ENCODE results near the gene MAP3K19. TPM values are rescaled to one million over a fixed set of nuclear protein-coding genes. Genes with fewer than 3 reads are reported as not detected.
A peak's percentile ranks its signal among the peaks of the same experiment; 100 is the strongest.

The MAP3K19 gene
- total RNA-seq, 1 experiment from 2014 or later = not detected

DNA sequence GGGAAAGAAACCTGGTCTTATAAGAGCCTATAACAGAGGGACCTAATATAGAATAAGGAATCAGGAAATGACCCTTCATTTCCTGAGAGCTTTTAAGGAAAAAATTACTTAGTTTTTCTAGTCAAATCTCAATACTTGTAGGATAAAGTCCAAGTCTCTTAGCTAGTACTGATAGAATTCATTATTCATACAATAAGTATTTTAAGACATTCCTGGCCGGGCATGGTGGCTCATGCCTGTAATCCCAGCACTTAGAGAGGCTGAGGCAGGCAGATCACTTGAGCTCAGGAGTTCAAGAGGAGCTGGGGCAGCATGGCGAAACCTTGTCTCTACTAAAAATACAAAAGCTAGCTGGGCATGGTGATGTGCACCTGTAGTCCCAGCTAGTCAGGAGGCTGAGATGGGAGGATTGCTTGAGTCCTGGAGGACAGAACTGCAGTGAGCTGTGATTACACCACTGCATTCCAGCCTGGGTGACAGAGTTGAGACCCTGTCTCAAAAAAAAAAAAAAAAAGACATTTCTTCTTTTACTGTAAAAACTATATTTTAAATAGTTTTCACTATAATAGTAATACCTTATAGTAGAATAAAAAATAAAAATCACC lies 8.0 kb upstream of the MAP3K19 start:
- BruUV-seq (replicated peaks) = no TSS peak
- peak overlapping the region; percentile 92; the same call in 1 of the 2 replicates for H3K4me3 ChIP-seq (ENCODE audit: low read length)

DNA sequence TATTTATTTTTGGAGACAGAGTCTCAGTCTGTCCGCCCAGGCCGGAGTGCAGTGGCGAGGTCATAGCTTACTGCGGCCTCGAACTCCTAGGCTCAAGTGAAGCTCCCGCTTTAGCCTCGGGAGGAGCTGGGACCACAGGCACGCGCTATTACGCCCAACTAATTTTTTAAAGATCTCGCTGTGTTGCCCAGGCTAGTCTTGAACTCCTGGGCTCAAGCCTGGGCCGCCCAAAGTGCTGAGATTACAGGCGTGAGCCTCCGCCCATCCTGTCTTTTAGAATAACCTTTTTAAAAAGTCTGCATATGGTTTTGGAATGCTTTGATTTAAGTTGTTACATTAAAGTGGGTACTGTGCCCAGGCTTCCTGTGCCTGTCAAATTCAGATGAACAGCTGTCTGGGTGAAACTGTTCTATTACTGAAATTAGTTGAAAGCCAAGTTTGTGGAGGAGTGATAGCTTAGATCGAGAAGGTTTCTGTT lies 5.8 kb upstream of the MAP3K19 start:
- intact Hi-C loops (cut with micrococcal nuclease) = loop anchor here (1.0 to 5.0 kb wide), 3 partner anchors 40 to 204 kb away; no protein-coding TSS in a partner anchor
- Histone ChIP-seq H3K4me1 (ENCODE audit: insufficient read depth, low read length) (peaks cover 23% of the 10 kb centered on the region), H3K36me3 (ENCODE audit: low read depth, low read length) (no peaks in the 10 kb centered on the region; the same call in 1 of the 2 replicates), H3K9me2 (replicated peaks; ENCODE audit: low read length) (no peaks in the 10 kb centered on the region), H3K79me2 (ENCODE audit: low read length) (peaks cover 59% of the 10 kb centered on the region), H3K27me3 (ENCODE audit: low read length) (no peaks in the 10 kb centered on the region), H3K27ac (ENCODE audit: low read length) (no peak overlapping the region), H3K4me2 (ENCODE audit: low read length) (peak overlapping the region; percentile 95), H3K4me3 (ENCODE audit: low read length) (peak overlapping the region; percentile 92), H3K9ac (ENCODE audit: low read length) (peak overlapping the region; percentile 93), H2AFZ (ENCODE audit: low read length) (peak overlapping the region; percentile 92; the same call in 1 of the 2 replicates), H3F3A (ENCODE audit: low read length, unreplicated experiment) (no peaks in the 10 kb centered on the region), H4K20me1 (ENCODE audit: low read length) (peaks cover 17% of the 10 kb centered on the region), H3K9me3 (ENCODE audit: low read length) (no peaks in the 10 kb centered on the region)
- ChIA-PET CTCF (no interaction called here), POLR2A (ENCODE audit: unreplicated experiment) (no interaction called here)
- ATAC-seq (no peak; the same call in 1 of the 2 replicates), DNase-seq (no peak)
- TF ChIP-seq EZH2 (IDR thresholded peaks at IDR 0.05; ENCODE audit: low read length, unreplicated experiment) (no peak), EZH2phosphoT487 (IDR thresholded peaks at IDR 0.05; ENCODE audit: borderline replicate concordance, low read length) (no peak)
- TF ChIP-seq, protein P1, sequence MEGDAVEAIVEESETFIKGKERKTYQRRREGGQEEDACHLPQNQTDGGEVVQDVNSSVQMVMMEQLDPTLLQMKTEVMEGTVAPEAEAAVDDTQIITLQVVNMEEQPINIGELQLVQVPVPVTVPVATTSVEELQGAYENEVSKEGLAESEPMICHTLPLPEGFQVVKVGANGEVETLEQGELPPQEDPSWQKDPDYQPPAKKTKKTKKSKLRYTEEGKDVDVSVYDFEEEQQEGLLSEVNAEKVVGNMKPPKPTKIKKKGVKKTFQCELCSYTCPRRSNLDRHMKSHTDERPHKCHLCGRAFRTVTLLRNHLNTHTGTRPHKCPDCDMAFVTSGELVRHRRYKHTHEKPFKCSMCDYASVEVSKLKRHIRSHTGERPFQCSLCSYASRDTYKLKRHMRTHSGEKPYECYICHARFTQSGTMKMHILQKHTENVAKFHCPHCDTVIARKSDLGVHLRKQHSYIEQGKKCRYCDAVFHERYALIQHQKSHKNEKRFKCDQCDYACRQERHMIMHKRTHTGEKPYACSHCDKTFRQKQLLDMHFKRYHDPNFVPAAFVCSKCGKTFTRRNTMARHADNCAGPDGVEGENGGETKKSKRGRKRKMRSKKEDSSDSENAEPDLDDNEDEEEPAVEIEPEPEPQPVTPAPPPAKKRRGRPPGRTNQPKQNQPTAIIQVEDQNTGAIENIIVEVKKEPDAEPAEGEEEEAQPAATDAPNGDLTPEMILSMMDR (conservative IDR thresholded peaks at IDR 0.05; ENCODE audit: low read depth, low read length) = no peak
- no TSS peak for BruUV-seq (replicated peaks)

More for the DNA sequence above, 8.0 kb upstream of the MAP3K19 start:
- H3F3A ChIP-seq (ENCODE audit: low read length, unreplicated experiment) = no peaks in the 10 kb centered on the region
- DNase-seq (peak; percentile 34), ATAC-seq (no peak)
- H3K9ac ChIP-seq (ENCODE audit: low read length) = no peak overlapping the region
- H3K27ac ChIP-seq (ENCODE audit: low read length) = no peak overlapping the region
- peaks cover 17% of the 10 kb centered on the region for H4K20me1 ChIP-seq (ENCODE audit: low read length)
- H3K79me2 ChIP-seq (ENCODE audit: low read length) = peaks cover 71% of the 10 kb centered on the region
- peaks cover 5% of the 10 kb centered on the region; the same call in 1 of the 2 replicates for H3K36me3 ChIP-seq (ENCODE audit: low read depth, low read length)
- ChIA-PET CTCF (no interaction called here), POLR2A (ENCODE audit: unreplicated experiment) (no interaction called here)
- intact Hi-C loops (cut with micrococcal nuclease) = no loop called here
- no peaks in the 10 kb centered on the region for H3K9me3 ChIP-seq (ENCODE audit: low read length)
- H2AFZ ChIP-seq (ENCODE audit: low read length) = no peak overlapping the region
- H3K4me2 ChIP-seq (ENCODE audit: low read length) = peak overlapping the region; percentile 95; the same call in 1 of the 2 replicates
- peaks cover 23% of the 10 kb centered on the region for H3K4me1 ChIP-seq (ENCODE audit: insufficient read depth, low read length)
- no peaks in the 10 kb centered on the region for H3K27me3 ChIP-seq (ENCODE audit: low read length)
- TF ChIP-seq EZH2phosphoT487 (IDR thresholded peaks at IDR 0.05; ENCODE audit: borderline replicate concordance, low read length) (no peak), EZH2 (IDR thresholded peaks at IDR 0.05; ENCODE audit: low read length, unreplicated experiment) (no peak)
- TF ChIP-seq, protein P1 (conservative IDR thresholded peaks at IDR 0.05; ENCODE audit: low read depth, low read length) = no peak
- no peaks in the 10 kb centered on the region for H3K9me2 ChIP-seq (replicated peaks; ENCODE audit: low read length)
